HG03442 (cell line): ENCODE results near the gene CD96.

Source experiments
- ATAC-seq: cut with Tn5 transposase; IDR thresholded peaks from one replicate; pipeline ENCODE4 v1.9.1; 2021; ENCODE audit warnings: mild to moderate bottlenecking, moderate library complexity; ENCODE audit not compliant: unreplicated experiment

CD96 gene

GRCh38 chr3:111592936-111593335 lies 50.9 kb downstream of the CD96 start:
- ATAC-seq, result no peak

- ATAC-seq, result peak; percentile 2
These were observed 51.7 kb downstream of the CD96 start for GRCh38 chr3:111593666-111594065.

- ATAC-seq, result peak; percentile 65
These were observed 52.2 kb downstream of the CD96 start for GRCh38 chr3:111594205-111594604.

- no peak for ATAC-seq
These were observed 52.8 kb downstream of the CD96 start for GRCh38 chr3:111594781-111595180.

- peak; percentile 51 for ATAC-seq
These were observed 53.2 kb downstream of the CD96 start, which contains the start of gene ZBED2 for GRCh38 chr3:111595232-111595631. ZBED2 (minus strand) TSS chr3:111595346; CDS start chr3:111594201, 1,145 bp downstream.

GRCh38 chr3:111596328-111596727 lies 54.3 kb downstream of the CD96 start:
- no peak for ATAC-seq

GRCh38 chr3:111598139-111598538 lies 56.1 kb downstream of the CD96 start:
- ATAC-seq, result no peak

GRCh38 chr3:111598552-111598951 lies 56.6 kb downstream of the CD96 start:
- no peak for ATAC-seq

- no peak for ATAC-seq
These were observed 59.8 kb downstream of the CD96 start for GRCh38 chr3:111601810-111602209.

GRCh38 chr3:111603679-111604078 lies 61.7 kb downstream of the CD96 start:
- ATAC-seq, result peak; percentile 45

- ATAC-seq, result peak; percentile 16
These were observed 62.1 kb downstream of the CD96 start for GRCh38 chr3:111604119-111604518.

GRCh38 chr3:111605018-111605417 lies 63.0 kb downstream of the CD96 start:
- ATAC-seq, result no peak

GRCh38 chr3:111605493-111605892 lies 63.5 kb downstream of the CD96 start:
- no peak for ATAC-seq

GRCh38 chr3:111607240-111607920 lies 65.4 kb downstream of the CD96 start:
- ATAC-seq, result no peak

- no peak for ATAC-seq
These were observed 66.4 kb downstream of the CD96 start for GRCh38 chr3:111608383-111608782.

- no peak for ATAC-seq
These were observed 67.7 kb downstream of the CD96 start for GRCh38 chr3:111609700-111610099.

- ATAC-seq, result peak; percentile 91
These were observed 68.2 kb downstream of the CD96 start for GRCh38 chr3:111610189-111610588.

- peak; percentile 9 for ATAC-seq
These were observed 68.6 kb downstream of the CD96 start for GRCh38 chr3:111610612-111611054.

GRCh38 chr3:111613294-111613693 lies 71.3 kb downstream of the CD96 start:
- ATAC-seq, result no peak

- no peak for ATAC-seq
These were observed 73.9 kb downstream of the CD96 start for GRCh38 chr3:111615880-111616279.

- peak; percentile 86 for ATAC-seq
These were observed 74.6 kb downstream of the CD96 start for GRCh38 chr3:111616417-111617105.

- no peak for ATAC-seq
These were observed 75.4 kb downstream of the CD96 start for GRCh38 chr3:111617406-111617805.
